Mucosa of rectum (tissue), 2 donors: ENCODE results near the gene GAL3ST2.
"Not testable (repeated sequence)": the region's sequence is repeated elsewhere in the genome, so short reads cannot be mapped to it uniquely, and the experiment has no call there.

ENCODE experiments used
- H3K27ac ChIP-seq, 2 donors: one replicate each; pipeline ENCODE4 v1.7.0; 2013; ENCODE audit warnings: inconsistent platforms in 2 of 2, low read depth in 2 of 2, low read length in 2 of 2
- H3K27me3 ChIP-seq, 2 donors: one replicate each; pipeline ENCODE4 v1.7.0; 2013; ENCODE audit warnings: low read length in 2 of 2; ENCODE audit not compliant: control insufficient read depth in 2 of 2, insufficient read depth in 2 of 2
- H3K36me3 ChIP-seq, 2 donors: one replicate each; pipeline ENCODE4 v1.7.0; 2013; ENCODE audit warnings: low read length in 2 of 2; ENCODE audit not compliant: control insufficient read depth in 2 of 2, insufficient read depth in 2 of 2
- H3K4me1 ChIP-seq, 2 donors: one replicate each; pipeline ENCODE4 v1.7.0; 2013; ENCODE audit warnings: low read length in 2 of 2, mild to moderate bottlenecking in 1 of 2; ENCODE audit not compliant: control insufficient read depth in 2 of 2, insufficient read depth in 2 of 2
- H3K4me3 ChIP-seq, 2 donors: one replicate each; pipeline ENCODE4 v1.7.0; 2013; ENCODE audit warnings: low read length in 2 of 2
- H3K9ac ChIP-seq, 2 donors: one replicate each; pipeline ENCODE4 v1.7.0; 2013; ENCODE audit warnings: low read length in 2 of 2, low read depth in 1 of 2, mild to moderate bottlenecking in 1 of 2
- H3K9me3 ChIP-seq, 2 donors: one replicate each; pipeline ENCODE4 v1.7.0; 2013; ENCODE audit warnings: low read length in 2 of 2; ENCODE audit not compliant: control insufficient read depth in 2 of 2
- donor health status: healthy.
- donor health status: Normal muscosa, but diverticular disease.

Gene GAL3ST2

GRCh38 chr2:241800198-241800903 lies 23.7 kb downstream of the GAL3ST2 start:
- not testable (repeated sequence) for H3K9ac ChIP-seq, H3K27ac ChIP-seq, H3K4me3 ChIP-seq, H3K9me3 ChIP-seq, H3K36me3 ChIP-seq, H3K27me3 ChIP-seq
- peaks cover 37 to 53% of the 10 kb centered on the region in 2 donors for H3K4me1 ChIP-seq

- Histone ChIP-seq H3K36me3 (peaks cover 6 to 8% of the 10 kb centered on the region in 2 donors), H3K9ac (no peak overlapping the region), H3K27me3 (peaks cover 3 to 5% of the 10 kb centered on the region in 2 donors), H3K9me3 (no peaks in the 10 kb centered on the region), H3K4me3 (no peak overlapping the region), H3K4me1 (peaks cover 23 to 39% of the 10 kb centered on the region in 2 donors), H3K27ac (peak overlapping the region in 1 of 2 donors; percentile 37)
Measured at GRCh38 chr2:241801611-241802420, 25.2 kb downstream of the GAL3ST2 start.

- H3K4me3 ChIP-seq: no peak overlapping the region
- H3K9ac ChIP-seq: no peak overlapping the region
- H3K9me3 ChIP-seq: no peaks in the 10 kb centered on the region
- H3K36me3 ChIP-seq: peaks cover 6 to 8% of the 10 kb centered on the region in 2 donors
- H3K27ac ChIP-seq: peak overlapping the region in 1 of 2 donors; percentile 37
- H3K27me3 ChIP-seq: peaks cover 3 to 5% of the 10 kb centered on the region in 2 donors
- peaks cover 20 to 33% of the 10 kb centered on the region in 2 donors for H3K4me1 ChIP-seq
Measured at GRCh38 chr2:241802421-241803318, 26.0 kb downstream of the GAL3ST2 start.

- no peak overlapping the region for H3K27ac ChIP-seq
- H3K9me3 ChIP-seq: no peaks in the 10 kb centered on the region
- peaks cover 17 to 30% of the 10 kb centered on the region in 2 donors for H3K4me1 ChIP-seq
- peak overlapping the region; percentile 37 to 50 for H3K4me3 ChIP-seq
- peaks cover 3 to 5% of the 10 kb centered on the region in 2 donors for H3K27me3 ChIP-seq
- peaks cover 6 to 8% of the 10 kb centered on the region in 2 donors for H3K36me3 ChIP-seq
- peak overlapping the region in 1 of 2 donors; percentile 5 for H3K9ac ChIP-seq
Measured at GRCh38 chr2:241803387-241804325, 27.0 kb downstream of the GAL3ST2 start.

GRCh38 chr2:241804326-241805229 lies 28.0 kb downstream of the GAL3ST2 start:
- Histone ChIP-seq H3K9ac (peak overlapping the region; percentile 24 to 34), H3K27me3 (peaks cover 3 to 5% of the 10 kb centered on the region in 2 donors), H3K4me3 (peak overlapping the region in 1 of 2 donors; percentile 13), H3K9me3 (no peaks in the 10 kb centered on the region), H3K27ac (no peak overlapping the region), H3K36me3 (peaks cover 4 to 6% of the 10 kb centered on the region in 2 donors), H3K4me1 (peaks cover 17 to 33% of the 10 kb centered on the region in 2 donors)

- not testable (repeated sequence) for H3K9me3 ChIP-seq, H3K9ac ChIP-seq, H3K4me3 ChIP-seq, H3K27me3 ChIP-seq, H3K27ac ChIP-seq, H3K36me3 ChIP-seq
- H3K4me1 ChIP-seq: peaks cover 24 to 44% of the 10 kb centered on the region in 2 donors
Measured at GRCh38 chr2:241806217-241806616, 29.6 kb downstream of the GAL3ST2 start.

GRCh38 chr2:241808051-241808720 lies 31.6 kb downstream of the GAL3ST2 start:
- peak overlapping the region in 1 of 2 donors; percentile 48 for H3K4me3 ChIP-seq
- peaks cover 0 to 6% of the 10 kb centered on the region in 2 donors for H3K36me3 ChIP-seq
- H3K27me3 ChIP-seq: peaks cover 3 to 5% of the 10 kb centered on the region in 2 donors
- H3K9me3 ChIP-seq: no peaks in the 10 kb centered on the region
- H3K27ac ChIP-seq: peak overlapping the region; percentile 89 to 93
- peak overlapping the region in 1 of 2 donors; percentile 92 for H3K9ac ChIP-seq
- H3K4me1 ChIP-seq: peaks cover 24 to 36% of the 10 kb centered on the region in 2 donors

GRCh38 chr2:241808721-241809382 lies 32.2 kb downstream of the GAL3ST2 start, which contains the start of gene NEU4:
Gene NEU4, plus strand, starts transcription at chr2:241809193. Its CDS starts 5,292 bp downstream, at chr2:241814485.
- peak within 1 kb of the TSS; percentile 70 to 92 for H3K9ac ChIP-seq

More at GRCh38 chr2:241808721-241809382, 32.2 kb downstream of the GAL3ST2 start, which contains the start of gene NEU4:
- Histone ChIP-seq H3K27me3 (peaks cover 3 to 5% of the 10 kb centered on the region in 2 donors), H3K4me1 (peaks cover 24 to 36% of the 10 kb centered on the region in 2 donors), H3K9me3 (no peaks in the 10 kb centered on the region), H3K36me3 (peaks cover 0 to 3% of the 10 kb centered on the region in 2 donors), H3K4me3 (peak within 1 kb of the TSS; percentile 74 to 87), H3K27ac (peak within 1 kb of the TSS; percentile 89 to 93)
